HepG2 (cell line): ENCODE results near the gene CPNE8. TPM values are rescaled to one million over a fixed set of nuclear protein-coding genes. Genes with fewer than 3 reads are reported as not detected.

ENCODE experiments used
- ATAC-seq: fragments of 200-7000 bp; cut with Tn5 transposase; 3 replicates; pipeline ENCODE4 v1.9.1; 2020; ENCODE audit warnings: mild to moderate bottlenecking, moderate library complexity
- BruUV-seq: library from RNA; stranded (reverse); fragments of 400-500 nt; replicated peaks from 2 replicates; lab custom pipeline; 2021; lab: Mats Ljungman, UMichigan
- CTCF ChIA-PET: fragments of 300-600 bp; formaldehyde crosslinking; extraction: SDS; loops from one replicate; lab custom pipeline; 2021; ENCODE audit warnings: low total read pairs, inconsistent platforms, low intra/inter-chr PET ratio; lab: Yijun Ruan, JAX
- POLR2A ChIA-PET: fragments of 350-600 bp; sonication (Branson Sonifier 250); formaldehyde crosslinking; loops from one replicate; lab custom pipeline; 2020; ENCODE audit warnings: antibody characterized with exemption, inconsistent platforms; lab: Yijun Ruan, JAX
- DNase-seq: peaks from one replicate; pipeline ENCODE4 v3.0.0-alpha.2; 2015; ENCODE audit warnings: low spot score
- FAIRE-seq: peaks from 3 replicates; lab custom pipeline; 2011; peaks lifted over from hg19 to GRCh38; lab: Jason Lieb, UNC
- H2AFZ ChIP-seq: one replicate; pipeline ENCODE4 v1.6.1; 2011; ENCODE audit warnings: low read length, inconsistent platforms
- H3K27ac ChIP-seq: fragments of 300-600 bp; 3 replicates; pipeline ENCODE4 v1.8.0; 2011; ENCODE audit warnings: mixed run types, mild to moderate bottlenecking, mixed read lengths, low read length, inconsistent platforms; ENCODE audit not compliant: insufficient read depth; ENCODE audit errors: extremely low read length
- H3K27me3 ChIP-seq, 2 experiments: fragments of 200-600 bp in 1 of 2; 2 replicates in 1 of 2; 3 replicates in 1 of 2; pipeline versions ENCODE4 v1.6.0 to v1.8.0; 2011; ENCODE audit warnings: low read length in 2 of 2, mild to moderate bottlenecking in 2 of 2, moderate library complexity in 2 of 2, inconsistent platforms in 1 of 2; ENCODE audit not compliant: insufficient read depth in 2 of 2, control insufficient read depth in 1 of 2
- H3K36me3 ChIP-seq, 2 experiments: fragments of 200-600 bp in 1 of 2; replicated peaks in 1 of 2; 2 replicates in 1 of 2; 3 replicates in 1 of 2; pipeline versions ENCODE4 v1.5.1 to v1.8.0; 2011; ENCODE audit warnings: low read length in 2 of 2, inconsistent platforms in 1 of 2; ENCODE audit not compliant: insufficient read depth in 2 of 2, control insufficient read depth in 1 of 2
- H3K4me1 ChIP-seq: 2 replicates; pipeline ENCODE4 v1.5.1; 2012; ENCODE audit warnings: low read length, inconsistent platforms; ENCODE audit not compliant: insufficient read depth
- H3K4me2 ChIP-seq: 2 replicates; pipeline ENCODE4 v1.6.0; 2011; ENCODE audit warnings: low read depth, low read length, inconsistent platforms
- H3K4me3 ChIP-seq, 3 experiments: fragments of 200-600 bp in 1 of 3; sonication (generic), shearing (Covaris generic) in 1 of 3; replicated peaks in 1 of 3; 2 replicates each; pipeline ENCODE4 v1.5.1; 2011 to 2016; ENCODE audit warnings: low read length in 3 of 3, inconsistent platforms in 2 of 3, low read depth in 2 of 3, mild to moderate bottlenecking in 2 of 3, control low read depth in 1 of 3, mixed read lengths in 1 of 3; ENCODE audit not compliant: insufficient read depth in 1 of 3
- H3K79me2 ChIP-seq: one replicate; pipeline ENCODE4 v1.6.1; 2011; ENCODE audit warnings: low read length, inconsistent platforms; ENCODE audit not compliant: insufficient read depth
- H3K9ac ChIP-seq: 2 replicates; pipeline ENCODE4 v1.6.0; 2011; ENCODE audit warnings: mild to moderate bottlenecking, low read depth, low read length, inconsistent platforms; ENCODE audit not compliant: insufficient read depth
- H3K9me3 ChIP-seq: 2 replicates; pipeline ENCODE4 v1.5.1; 2012; ENCODE audit warnings: mild to moderate bottlenecking, low read length
- H4K20me1 ChIP-seq: 2 replicates; pipeline ENCODE4 v1.6.0; 2011; ENCODE audit warnings: inconsistent platforms, mild to moderate bottlenecking, low read length, moderate library complexity; ENCODE audit not compliant: insufficient read depth
- GTF3A ChIP-seq: sonication (generic); formaldehyde crosslinking; conservative IDR thresholded peaks from 2 replicates; pipeline ENCODE4 v1.4.0; 2020; ENCODE audit warnings: mild to moderate bottlenecking, missing genetic modification reagents
- NCOA1 ChIP-seq: sonication (generic); formaldehyde crosslinking; IDR thresholded peaks from 2 replicates; pipeline ENCODE4 v1.9.0; 2021; ENCODE audit warnings: missing genetic modification reagents
- NR2F6 ChIP-seq, 2 experiments: IDR thresholded peaks; 2 replicates each; pipeline ENCODE4 v1.6.1; 2016; ENCODE audit warnings: antibody characterized with exemption in 1 of 2, mild to moderate bottlenecking in 1 of 2
- SOX6 ChIP-seq, 2 experiments: fragments of 450-650 bp in 1 of 2; sonication (generic) in 1 of 2; formaldehyde crosslinking in 1 of 2; IDR thresholded peaks; 2 replicates each; pipeline versions ENCODE4 v1.4.0 to v1.6.1; 2017 to 2020; ENCODE audit warnings: antibody characterized with exemption in 1 of 2, mild to moderate bottlenecking in 1 of 2, missing genetic modification reagents in 1 of 2
- SSRP1 ChIP-seq: IDR thresholded peaks from 2 replicates; pipeline ENCODE4 v1.6.1; 2016; ENCODE audit warnings: control low read depth
- ZKSCAN8 ChIP-seq: IDR thresholded peaks from 2 replicates; pipeline ENCODE4 v1.6.1; 2016; ENCODE audit warnings: borderline replicate concordance, missing genetic modification reagents, missing compliant biosample characterization
- ZNF563 ChIP-seq: sonication (generic); formaldehyde crosslinking; IDR thresholded peaks from 2 replicates; pipeline ENCODE4 v1.8.0; 2022; ENCODE audit warnings: mild to moderate bottlenecking, moderate library complexity, missing genetic modification reagents
- ZNF766 ChIP-seq: sonication (generic); formaldehyde crosslinking; IDR thresholded peaks from 2 replicates; pipeline ENCODE4 v1.5.0; 2020; ENCODE audit warnings: missing genetic modification reagents, borderline replicate concordance
- ZNF781 ChIP-seq: sonication (generic); formaldehyde crosslinking; IDR thresholded peaks from 2 replicates; pipeline ENCODE4 v1.5.1; 2020; ENCODE audit warnings: borderline replicate concordance, mild to moderate bottlenecking, missing genetic modification reagents; ENCODE audit errors: not compliant biosample characterization
- WGBS: methylation state at CpG from one replicate; pipeline ENCODE4 v1.1.6; 2017; ENCODE audit warnings: low lambda C conversion rate; 5-methylcytosine and 5-hydroxymethylcytosine counted together
- in situ Hi-C: cut with HindIII; loops from 2 replicates; pipeline ENCODE4 v1.10.0; 2017; ENCODE audit warnings: low pct_unique_long_range_greater_than_20kb; ENCODE audit not compliant: extremely low pct_ligation_motif_present
- intact Hi-C: fragments of 100-400 bp; cut with micrococcal nuclease; formaldehyde crosslinking; loops from one replicate; pipeline ENCODE4 v1.10.0; 2022; ENCODE audit not compliant: unreplicated experiment
- polyA plus RNA-seq, 8 experiments: library from polyadenylated mRNA; depleted of rRNA in 3 of 8; stranded (reverse) in 7 of 8; unstranded in 1 of 8; fragments of >200 nt; fragmentation: Illumina TruSeq in 4 of 8; extraction: Trizol in 4 of 8; gene quantifications; 2 replicates each; pipeline versions ENCODE4 v1.2.1 to v1.2.3, GENCODE V29; 2011 to 2016; ENCODE audit warnings: low read depth in 4 of 8, missing spikeins in 1 of 8, mixed read lengths in 1 of 8; ENCODE audit not compliant: insufficient read depth in 1 of 8
- total RNA-seq, 5 experiments: library from RNA; depleted of rRNA; stranded (reverse); fragments of >200 nt; fragmentation: Illumina TruSeq; extraction: Trizol; gene quantifications; 2 replicates each; pipeline ENCODE4 v1.2.3, GENCODE V29; 2016; ENCODE audit warnings: low read depth in 1 of 5
- TF ChIP-seq, protein P1 (sequence below): sonication (generic); formaldehyde crosslinking; IDR thresholded peaks from 2 replicates; pipeline ENCODE4 v1.4.0; 2020; ENCODE audit warnings: missing genetic modification reagents
- TF ChIP-seq, protein P2 (sequence below): sonication (generic); formaldehyde crosslinking; IDR thresholded peaks from 2 replicates; pipeline ENCODE4 v1.4.0; 2020; ENCODE audit warnings: missing genetic modification reagents
- TF ChIP-seq, protein P3 (sequence below): IDR thresholded peaks from 2 replicates; pipeline ENCODE4 v1.6.1; 2016; ENCODE audit warnings: control low read depth
- TF ChIP-seq, protein P4 (sequence below): sonication (generic); formaldehyde crosslinking; IDR thresholded peaks from 2 replicates; pipeline ENCODE4 v1.4.0; 2020; ENCODE audit warnings: missing genetic modification reagents

The CPNE8 gene
- total and polyA plus RNA-seq, 2 of the 13 experiments (the other 11 are each of a cell fraction or from before 2014, with no cell fraction given), result 2.4 to 2.7 TPM

DNA sequence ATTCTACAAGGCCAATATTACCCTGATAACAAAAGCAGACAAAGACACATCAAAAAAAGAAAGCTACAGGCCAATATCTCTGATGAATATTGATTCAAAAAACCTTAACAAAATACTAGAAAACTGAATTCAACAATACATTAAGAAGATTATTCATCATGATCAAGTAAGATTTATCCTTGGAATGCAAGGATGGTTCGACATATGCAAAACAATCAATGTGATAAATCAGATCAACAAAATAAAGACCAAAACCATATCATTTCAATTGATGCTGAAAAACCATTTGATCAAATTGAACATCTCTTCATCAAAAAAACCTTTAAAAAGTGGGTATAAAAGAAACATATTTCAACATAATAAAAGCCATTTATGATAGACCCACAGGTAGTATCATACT is 117.3 kb downstream of the CPNE8 start:
- H3K79me2 ChIP-seq, result no peaks in the 10 kb centered on the region
- no TSS peak for BruUV-seq
- 23% methylated on average over 1 of the region's 1 CpG for WGBS
- H3K36me3 ChIP-seq, result no peaks in the 10 kb centered on the region
- POLR2A ChIA-PET, result no interaction called here
- ATAC-seq, result no peak
- intact Hi-C loops (no loop called here), in situ Hi-C loops (no loop called here)
- H3K9me3 ChIP-seq, result peaks cover 32% of the 10 kb centered on the region
- no peak for DNase-seq
- no peaks in the 10 kb centered on the region for H3K27me3 ChIP-seq
- H3K9ac ChIP-seq, result no peak overlapping the region
- no peaks in the 10 kb centered on the region for H3K4me1 ChIP-seq
- no peak overlapping the region for H2AFZ ChIP-seq
- H3K27ac ChIP-seq, result no peak overlapping the region
- no peaks in the 10 kb centered on the region for H4K20me1 ChIP-seq
- no peak overlapping the region for H3K4me2 ChIP-seq
- H3K4me3 ChIP-seq, result no peak overlapping the region
- no peak for FAIRE-seq
- no peak for TF ChIP-seq SSRP1
- TF ChIP-seq GTF3A (CRISPR knock-in tag), result no peak
- no peak for TF ChIP-seq ZNF766 (CRISPR knock-in tag)
- no peak for TF ChIP-seq ZNF781 (CRISPR knock-in tag)
- TF ChIP-seq, protein P1, sequence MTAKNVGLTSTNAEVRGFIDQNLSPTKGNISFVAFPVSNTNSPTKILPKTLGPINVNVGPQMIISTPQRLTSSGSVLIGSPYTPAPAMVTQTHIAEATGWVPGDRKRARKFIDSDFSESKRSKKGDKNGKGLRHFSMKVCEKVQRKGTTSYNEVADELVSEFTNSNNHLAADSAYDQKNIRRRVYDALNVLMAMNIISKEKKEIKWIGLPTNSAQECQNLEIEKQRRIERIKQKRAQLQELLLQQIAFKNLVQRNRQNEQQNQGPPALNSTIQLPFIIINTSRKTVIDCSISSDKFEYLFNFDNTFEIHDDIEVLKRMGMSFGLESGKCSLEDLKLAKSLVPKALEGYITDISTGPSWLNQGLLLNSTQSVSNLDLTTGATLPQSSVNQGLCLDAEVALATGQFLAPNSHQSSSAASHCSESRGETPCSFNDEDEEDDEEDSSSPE, result no peak
- TF ChIP-seq, protein P2, sequence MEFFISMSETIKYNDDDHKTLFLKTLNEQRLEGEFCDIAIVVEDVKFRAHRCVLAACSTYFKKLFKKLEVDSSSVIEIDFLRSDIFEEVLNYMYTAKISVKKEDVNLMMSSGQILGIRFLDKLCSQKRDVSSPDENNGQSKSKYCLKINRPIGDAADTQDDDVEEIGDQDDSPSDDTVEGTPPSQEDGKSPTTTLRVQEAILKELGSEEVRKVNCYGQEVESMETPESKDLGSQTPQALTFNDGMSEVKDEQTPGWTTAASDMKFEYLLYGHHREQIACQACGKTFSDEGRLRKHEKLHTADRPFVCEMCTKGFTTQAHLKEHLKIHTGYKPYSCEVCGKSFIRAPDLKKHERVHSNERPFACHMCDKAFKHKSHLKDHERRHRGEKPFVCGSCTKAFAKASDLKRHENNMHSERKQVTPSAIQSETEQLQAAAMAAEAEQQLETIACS, result no peak
- TF ChIP-seq SOX6 (IDR thresholded peaks at IDR 0.05), result no peak
- TF ChIP-seq SOX6 (CRISPR knock-in tag; IDR thresholded peaks at IDR 0.05), result no peak
- TF ChIP-seq, protein P3, sequence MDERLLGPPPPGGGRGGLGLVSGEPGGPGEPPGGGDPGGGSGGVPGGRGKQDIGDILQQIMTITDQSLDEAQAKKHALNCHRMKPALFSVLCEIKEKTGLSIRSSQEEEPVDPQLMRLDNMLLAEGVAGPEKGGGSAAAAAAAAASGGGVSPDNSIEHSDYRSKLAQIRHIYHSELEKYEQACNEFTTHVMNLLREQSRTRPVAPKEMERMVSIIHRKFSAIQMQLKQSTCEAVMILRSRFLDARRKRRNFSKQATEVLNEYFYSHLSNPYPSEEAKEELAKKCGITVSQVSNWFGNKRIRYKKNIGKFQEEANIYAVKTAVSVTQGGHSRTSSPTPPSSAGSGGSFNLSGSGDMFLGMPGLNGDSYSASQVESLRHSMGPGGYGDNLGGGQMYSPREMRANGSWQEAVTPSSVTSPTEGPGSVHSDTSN, result no peak
- TF ChIP-seq, protein P4, sequence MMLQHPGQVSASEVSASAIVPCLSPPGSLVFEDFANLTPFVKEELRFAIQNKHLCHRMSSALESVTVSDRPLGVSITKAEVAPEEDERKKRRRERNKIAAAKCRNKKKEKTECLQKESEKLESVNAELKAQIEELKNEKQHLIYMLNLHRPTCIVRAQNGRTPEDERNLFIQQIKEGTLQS, result no peak
- TF ChIP-seq ZNF563 (CRISPR knock-in tag), result no peak
- TF ChIP-seq NR2F6 (IDR thresholded peaks at IDR 0.05), result no peak
- TF ChIP-seq NR2F6 (CRISPR knock-in tag; IDR thresholded peaks at IDR 0.05), result no peak
- no peak for TF ChIP-seq ZKSCAN8 (CRISPR knock-in tag)
- TF ChIP-seq NCOA1 (CRISPR knock-in tag), result no peak
- CTCF ChIA-PET, result no interaction called here
